Endothelial cell of umbilical vein (primary cell): Measurements from ENCODE around the gene SYNM. TPM values are rescaled to one million over a fixed set of nuclear protein-coding genes. Genes with fewer than 3 reads are reported as not detected.

Source experiments
- BruUV-seq: library from RNA; stranded (reverse); fragments of 400-500 nt; replicated peaks from 2 replicates; lab custom pipeline; 2021; lab: Mats Ljungman, UMichigan
- CTCF ChIA-PET: fragments of 300-600, 350-600 bp; sonication (Branson Sonifier 250); formaldehyde crosslinking; loops from one replicate; lab custom pipeline; 2021; ENCODE audit warnings: antibody characterized with exemption, inconsistent platforms; lab: Charles Lee
- POLR2A ChIA-PET: fragments of 300-600, 350-600 bp; sonication (Branson Sonifier 250); formaldehyde crosslinking; loops from one replicate; lab custom pipeline; 2021; ENCODE audit warnings: antibody characterized with exemption, inconsistent platforms; lab: Charles Lee
- DNase-seq: peaks from one replicate; pipeline ENCODE4 v3.0.0-alpha.2; 2011; ENCODE audit warnings: low read depth, low spot score
- FAIRE-seq: peaks from 2 replicates; lab custom pipeline; 2011; peaks lifted over from hg19 to GRCh38; lab: Jason Lieb, UNC
- H2AFZ ChIP-seq: 2 replicates; pipeline ENCODE4 v1.6.0; 2012; ENCODE audit warnings: low read depth, low read length, control low read depth, inconsistent platforms
- H3K27ac ChIP-seq: 2 replicates; pipeline ENCODE4 v1.5.1; 2011; ENCODE audit warnings: low read depth, mild to moderate bottlenecking, control low read depth, low read length, moderate library complexity; ENCODE audit not compliant: insufficient read depth
- H3K27me3 ChIP-seq, 2 experiments: 2 replicates each; pipeline versions ENCODE4 v1.6.0 to v1.6.1; 2011; ENCODE audit warnings: low read length in 2 of 2, mixed read lengths in 1 of 2; ENCODE audit not compliant: control insufficient read depth in 2 of 2, insufficient read depth in 2 of 2
- H3K36me3 ChIP-seq, 2 experiments: 2 replicates in 1 of 2; 3 replicates in 1 of 2; pipeline ENCODE4 v1.5.1; 2011; ENCODE audit warnings: low read length in 2 of 2, mild to moderate bottlenecking in 1 of 2, moderate library complexity in 1 of 2; ENCODE audit not compliant: control insufficient read depth in 2 of 2, insufficient read depth in 2 of 2; ENCODE audit errors: extremely low read depth in 1 of 2
- H3K4me1 ChIP-seq: 3 replicates; pipeline ENCODE4 v1.5.1; 2011; ENCODE audit warnings: mild to moderate bottlenecking, low read length; ENCODE audit not compliant: control insufficient read depth, insufficient read depth; ENCODE audit errors: extremely low read depth
- H3K4me2 ChIP-seq: 2 replicates; pipeline ENCODE4 v1.6.1; 2011; ENCODE audit warnings: low read length, control low read depth, mixed read lengths; ENCODE audit not compliant: insufficient read depth
- H3K4me3 ChIP-seq, 3 experiments: fragments of 200-600 bp in 1 of 3; sonication (generic), shearing (Covaris generic) in 1 of 3; replicated peaks in 1 of 3; 2 replicates each; pipeline ENCODE4 v1.5.1; 2011 to 2016; ENCODE audit warnings: control low read depth in 3 of 3, low read length in 3 of 3, mild to moderate bottlenecking in 2 of 3, inconsistent platforms in 1 of 3, low read depth in 1 of 3, moderate library complexity in 1 of 3; ENCODE audit not compliant: insufficient read depth in 1 of 3
- H3K79me2 ChIP-seq: 2 replicates; pipeline ENCODE4 v1.6.0; 2012; ENCODE audit warnings: low read length, inconsistent platforms; ENCODE audit not compliant: control insufficient read depth, insufficient read depth
- H3K9ac ChIP-seq: replicated peaks from 2 replicates; pipeline ENCODE3; 2011; ENCODE audit warnings: low read length, control low read depth; ENCODE audit not compliant: insufficient read depth; ENCODE audit errors: extremely low read depth
- H3K9me1 ChIP-seq: replicated peaks from 3 replicates; pipeline ENCODE4 v1.6.0; 2011; ENCODE audit warnings: mild to moderate bottlenecking, low read length; ENCODE audit not compliant: control insufficient read depth, insufficient read depth; ENCODE audit errors: extremely low read depth
- H3K9me3 ChIP-seq: replicated peaks from 2 replicates; pipeline ENCODE4 v1.5.1; 2012; ENCODE audit warnings: low read length, inconsistent platforms; ENCODE audit not compliant: control insufficient read depth, insufficient read depth
- H4K20me1 ChIP-seq: replicated peaks from 2 replicates; pipeline ENCODE3; 2011; ENCODE audit warnings: mild to moderate bottlenecking, low read length; ENCODE audit not compliant: control insufficient read depth, insufficient read depth; ENCODE audit errors: extremely low read depth
- CTCF ChIP-seq, 2 donors: IDR thresholded peaks; 1 replicate in 1 of 2; 2 replicates in 1 of 2; pipeline ENCODE4 v1.5.1; 2011; ENCODE audit warnings: low read length in 2 of 2, mild to moderate bottlenecking in 2 of 2, moderate library complexity in 2 of 2, control low read depth in 1 of 2, inconsistent platforms in 1 of 2, low read depth in 1 of 2; ENCODE audit not compliant: insufficient read depth in 1 of 2; ENCODE audit errors: extremely low read depth in 1 of 2
- JUN ChIP-seq: IDR thresholded peaks from 2 replicates; pipeline ENCODE4 v1.6.1; 2011; ENCODE audit warnings: borderline replicate concordance, low read depth; ENCODE audit not compliant: insufficient read length, insufficient read depth
- dilution Hi-C: fragments of 300-500 bp; cut with MboI; formaldehyde crosslinking; loops from one replicate; pipeline ENCODE4 v1.15.0; 2019; ENCODE audit warnings: low sequenced_read_pairs; ENCODE audit not compliant: extremely low pct_ligation_motif_present
- intact Hi-C: fragments of 100-400 bp; cut with micrococcal nuclease; formaldehyde crosslinking; loops from one replicate; pipeline ENCODE4 v1.10.0; 2022
- polyA plus RNA-seq, 4 experiments: library from polyadenylated mRNA; depleted of rRNA in 3 of 4; stranded (reverse) in 3 of 4; unstranded in 1 of 4; fragments of >200 nt; gene quantifications; 2 replicates each; pipeline versions ENCODE4 v1.2.1 to v1.2.3, GENCODE V29; 2011 to 2012; ENCODE audit warnings: missing spikeins in 1 of 4
- total RNA-seq: library from RNA; stranded (reverse); gene quantifications from 2 replicates; pipeline ENCODE4 v1.2.3, GENCODE V29; 2021

The SYNM gene
- total and polyA plus RNA-seq, 2 donors (not counting 3 experiments of a cell fraction or from before 2014, with no cell fraction given): 3.7 to 10.2 TPM

DNA sequence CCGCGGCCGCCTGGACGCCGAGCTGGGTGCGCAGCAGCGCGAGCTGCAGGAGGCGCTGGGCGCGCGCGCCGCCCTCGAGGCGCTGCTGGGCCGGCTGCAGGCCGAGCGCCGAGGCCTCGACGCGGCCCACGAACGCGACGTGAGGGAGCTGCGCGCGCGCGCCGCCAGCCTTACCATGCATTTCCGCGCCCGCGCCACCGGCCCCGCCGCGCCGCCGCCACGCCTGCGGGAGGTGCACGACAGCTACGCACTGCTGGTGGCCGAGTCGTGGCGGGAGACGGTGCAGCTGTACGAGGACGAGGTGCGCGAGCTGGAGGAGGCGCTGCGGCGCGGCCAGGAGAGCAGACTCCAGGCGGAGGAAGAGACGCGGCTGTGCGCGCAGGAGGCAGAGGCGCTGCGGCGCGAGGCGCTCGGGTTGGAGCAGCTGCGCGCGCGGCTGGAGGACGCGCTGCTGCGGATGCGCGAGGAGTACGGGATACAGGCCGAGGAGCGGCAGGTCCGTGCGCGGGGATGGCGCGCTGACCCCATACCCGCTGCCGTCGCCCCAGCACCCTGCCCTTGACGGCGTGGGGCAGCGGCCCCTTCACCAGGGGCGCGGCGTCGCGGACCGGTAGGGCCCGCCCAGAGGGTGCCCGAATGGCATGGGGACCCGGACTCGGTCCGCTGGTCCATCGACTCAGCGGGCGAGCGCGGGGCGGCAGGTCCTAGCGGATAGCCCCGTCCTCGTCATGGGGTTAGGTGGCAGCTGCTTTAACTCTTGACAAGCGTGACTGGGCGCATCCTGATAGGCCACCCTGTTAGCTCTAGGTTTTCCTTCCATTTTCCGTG, 848 bp downstream of the SYNM start:
- H3K36me3 ChIP-seq: no peaks in the 10 kb centered on the region
- H3K79me2 ChIP-seq: no peaks in the 10 kb centered on the region
- ChIA-PET CTCF (interaction anchor here (0.7 to 3.0 kb wide), 33 partner anchors 9 to 651 kb away, joined by 3 to 40 read pairs (median 4); partner anchors contain the start of genes LRRC28 and TTC23), POLR2A (interaction anchor here (1.0 kb wide), 1 partner anchor 18 kb away, joined by 4 read pairs; no protein-coding TSS in a partner anchor)
- peaks cover 3% of the 10 kb centered on the region in 2 experiments for H3K27me3 ChIP-seq
- dilution Hi-C loops: no loop called here
- H3K9me3 ChIP-seq: no peaks in the 10 kb centered on the region
- FAIRE-seq (peak; percentile 67), DNase-seq (peak; percentile 68)
- H3K9ac ChIP-seq: no peak overlapping the region
- H2AFZ ChIP-seq: peak overlapping the region; percentile 89
- no peak overlapping the region for H3K27ac ChIP-seq
- intact Hi-C loops: loop anchor here (1.0 to 10.0 kb wide), 5 partner anchors 18 to 627 kb away; partner anchors contain the start of genes LYSMD4 and TTC23
- H3K9me1 ChIP-seq: no peaks in the 10 kb centered on the region
- peak overlapping the region; percentile 74 for H3K4me2 ChIP-seq
- no TSS peak for BruUV-seq
- peak overlapping the region; percentile 23 to 44 (median 38) for H3K4me3 ChIP-seq
- H4K20me1 ChIP-seq: no peaks in the 10 kb centered on the region
- H3K4me1 ChIP-seq: peaks cover 7% of the 10 kb centered on the region
- TF ChIP-seq JUN (no peak), CTCF (IDR thresholded peaks at IDR 0.05; ENCODE audit: extremely low read depth in 1 of 2, insufficient read depth in 1 of 2, low read depth in 1 of 2, low read length in 2 of 2) (peak in 1 of 2 donors; percentile 27)
